Astrocyte of the cerebellum (primary cell): ENCODE measurements around the gene LMOD3.
A peak's percentile ranks its signal among the peaks of the same experiment; 100 is the strongest.

Experiments
- DNase-seq: peaks from one replicate; pipeline ENCODE4 v3.0.0-alpha.2; 2011; ENCODE audit warnings: low read depth
- H3K4me3 ChIP-seq: 2 replicates; pipeline ENCODE4 v1.5.1; 2011; ENCODE audit warnings: mild to moderate bottlenecking, low read depth, low read length, moderate library complexity
- in situ Hi-C: cut with HindIII; loops from 2 replicates; pipeline ENCODE4 v1.10.0; 2017; ENCODE audit warnings: low sequenced_read_pairs
- TF ChIP-seq, protein P1 (sequence below): IDR thresholded peaks from 2 replicates; pipeline ENCODE4 v1.5.1; 2012; ENCODE audit warnings: low read length, low read depth, moderate library complexity, mild to moderate bottlenecking; ENCODE audit errors: missing control alignments

LMOD3 gene

DNA sequence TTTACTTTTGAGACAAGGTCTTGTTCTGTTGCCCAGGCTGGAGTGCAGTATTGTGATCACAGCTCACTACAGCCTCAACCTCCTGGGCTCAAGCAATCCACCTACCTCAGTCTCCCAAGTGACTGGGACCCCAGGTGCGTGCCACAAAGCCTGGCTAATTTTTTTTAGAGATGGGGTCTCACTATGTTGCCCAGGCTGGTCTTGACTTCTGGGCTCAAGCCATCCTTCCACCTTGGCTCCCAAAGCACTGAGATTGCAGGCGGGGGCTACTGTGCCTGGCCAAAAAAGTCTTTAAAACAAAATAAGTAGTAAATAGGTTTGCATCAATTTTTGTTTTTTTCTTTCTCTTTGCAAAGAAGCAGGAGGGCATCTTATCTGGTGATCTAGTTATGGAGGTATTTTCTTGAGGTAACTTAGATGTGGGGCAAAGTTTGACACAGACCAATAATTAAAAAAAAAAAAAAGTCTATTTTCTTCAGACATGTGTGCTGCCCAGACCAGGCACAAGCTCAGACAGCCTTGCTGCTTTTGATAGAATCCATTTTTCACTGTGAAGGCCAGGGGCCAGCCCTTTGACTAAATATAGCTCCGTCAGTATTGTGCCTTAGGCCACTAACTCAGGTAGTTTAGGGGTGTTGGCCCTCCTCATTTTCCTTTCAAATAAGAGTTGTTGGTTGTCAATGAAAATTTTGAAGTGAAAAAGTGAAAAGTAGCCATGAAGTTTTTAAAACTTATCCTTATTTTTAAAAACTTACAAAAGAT lies 35.2 kb downstream of the LMOD3 start:
- no peak for DNase-seq
- in situ Hi-C loops = no loop called here
- H3K4me3 ChIP-seq = peak overlapping the region; percentile 92
- TF ChIP-seq, protein P1, sequence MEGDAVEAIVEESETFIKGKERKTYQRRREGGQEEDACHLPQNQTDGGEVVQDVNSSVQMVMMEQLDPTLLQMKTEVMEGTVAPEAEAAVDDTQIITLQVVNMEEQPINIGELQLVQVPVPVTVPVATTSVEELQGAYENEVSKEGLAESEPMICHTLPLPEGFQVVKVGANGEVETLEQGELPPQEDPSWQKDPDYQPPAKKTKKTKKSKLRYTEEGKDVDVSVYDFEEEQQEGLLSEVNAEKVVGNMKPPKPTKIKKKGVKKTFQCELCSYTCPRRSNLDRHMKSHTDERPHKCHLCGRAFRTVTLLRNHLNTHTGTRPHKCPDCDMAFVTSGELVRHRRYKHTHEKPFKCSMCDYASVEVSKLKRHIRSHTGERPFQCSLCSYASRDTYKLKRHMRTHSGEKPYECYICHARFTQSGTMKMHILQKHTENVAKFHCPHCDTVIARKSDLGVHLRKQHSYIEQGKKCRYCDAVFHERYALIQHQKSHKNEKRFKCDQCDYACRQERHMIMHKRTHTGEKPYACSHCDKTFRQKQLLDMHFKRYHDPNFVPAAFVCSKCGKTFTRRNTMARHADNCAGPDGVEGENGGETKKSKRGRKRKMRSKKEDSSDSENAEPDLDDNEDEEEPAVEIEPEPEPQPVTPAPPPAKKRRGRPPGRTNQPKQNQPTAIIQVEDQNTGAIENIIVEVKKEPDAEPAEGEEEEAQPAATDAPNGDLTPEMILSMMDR = no peak

DNA sequence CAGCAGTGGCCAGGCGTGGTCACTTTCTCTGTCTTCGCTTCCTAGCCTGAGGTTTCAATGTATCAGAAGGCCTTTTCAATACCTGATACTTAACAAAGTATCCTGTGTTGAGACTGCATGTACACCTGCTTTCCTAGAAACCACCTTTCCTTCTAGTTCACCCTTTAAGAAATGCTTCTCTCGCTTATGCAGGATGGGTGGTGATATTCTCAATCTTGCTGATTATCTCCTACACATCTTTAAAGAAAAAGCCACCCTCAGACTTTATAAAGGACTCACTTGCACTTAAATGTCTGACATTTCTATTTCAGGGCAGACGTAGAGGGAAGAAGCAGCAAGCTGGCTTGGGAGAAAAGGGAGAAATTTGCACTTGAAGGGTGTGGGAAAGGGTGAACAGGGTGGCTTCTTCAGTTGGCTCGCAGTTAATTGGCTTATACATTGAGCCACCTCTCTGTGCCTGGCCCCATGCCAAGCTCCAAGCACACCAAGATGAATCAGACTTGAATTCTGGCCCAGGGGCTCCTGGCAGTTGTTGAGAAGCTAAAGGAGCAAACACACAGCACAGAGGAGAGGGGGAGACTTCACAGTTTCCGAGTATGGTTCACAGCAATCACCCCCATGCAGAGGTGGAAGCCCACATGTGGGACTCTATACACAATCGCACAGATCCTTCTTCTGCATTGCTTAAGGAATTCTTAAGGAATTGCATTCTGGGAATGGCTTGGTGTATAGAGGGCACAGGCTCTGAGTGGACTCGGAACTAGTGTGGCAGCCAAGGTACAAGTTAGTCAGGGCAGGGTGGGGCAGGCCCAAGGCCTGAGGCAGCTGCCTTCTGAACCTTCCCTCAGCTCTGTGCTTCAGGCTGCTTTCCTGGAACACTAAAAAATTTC lies 36.3 kb downstream of the LMOD3 start:
- TF ChIP-seq, protein P1 = no peak
- DNase-seq = peak; percentile 91
- H3K4me3 ChIP-seq = peak overlapping the region; percentile 92
- in situ Hi-C loops = no loop called here

DNA sequence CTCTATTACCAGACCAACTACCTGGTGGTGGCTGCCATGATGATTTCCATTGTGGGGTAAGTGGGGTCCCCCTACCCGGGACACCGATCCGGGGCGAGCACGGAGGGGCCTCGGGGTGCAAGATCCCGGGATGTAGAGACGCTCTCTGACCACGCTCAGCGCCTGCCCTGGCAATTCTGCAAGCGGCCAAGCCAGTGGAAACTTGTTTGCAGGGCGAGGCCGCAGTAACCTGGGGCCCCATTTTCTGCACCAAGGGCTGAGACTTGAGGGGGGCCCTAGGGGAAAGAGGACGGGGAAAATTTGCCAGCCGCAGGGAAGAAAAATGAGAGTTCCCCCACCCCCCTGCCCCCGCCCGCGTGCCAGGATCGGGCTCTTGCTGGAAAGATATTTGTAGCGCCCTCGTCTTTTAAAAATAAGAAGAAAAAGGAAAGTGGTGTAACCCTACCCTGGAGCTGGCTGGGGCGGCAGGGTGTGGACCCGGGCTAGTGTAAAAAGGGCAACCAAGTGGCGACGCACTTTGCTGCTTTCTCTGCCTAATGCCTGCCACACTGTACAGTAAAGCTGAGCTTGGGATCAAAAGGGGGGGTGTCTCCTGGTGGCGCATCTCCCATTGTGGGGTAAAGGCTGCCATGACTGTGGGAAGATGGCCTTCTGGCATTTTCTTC lies 37.1 kb downstream of the LMOD3 start:
- DNase-seq = no peak
- TF ChIP-seq, protein P1 = no peak
- in situ Hi-C loops = no loop called here

DNA sequence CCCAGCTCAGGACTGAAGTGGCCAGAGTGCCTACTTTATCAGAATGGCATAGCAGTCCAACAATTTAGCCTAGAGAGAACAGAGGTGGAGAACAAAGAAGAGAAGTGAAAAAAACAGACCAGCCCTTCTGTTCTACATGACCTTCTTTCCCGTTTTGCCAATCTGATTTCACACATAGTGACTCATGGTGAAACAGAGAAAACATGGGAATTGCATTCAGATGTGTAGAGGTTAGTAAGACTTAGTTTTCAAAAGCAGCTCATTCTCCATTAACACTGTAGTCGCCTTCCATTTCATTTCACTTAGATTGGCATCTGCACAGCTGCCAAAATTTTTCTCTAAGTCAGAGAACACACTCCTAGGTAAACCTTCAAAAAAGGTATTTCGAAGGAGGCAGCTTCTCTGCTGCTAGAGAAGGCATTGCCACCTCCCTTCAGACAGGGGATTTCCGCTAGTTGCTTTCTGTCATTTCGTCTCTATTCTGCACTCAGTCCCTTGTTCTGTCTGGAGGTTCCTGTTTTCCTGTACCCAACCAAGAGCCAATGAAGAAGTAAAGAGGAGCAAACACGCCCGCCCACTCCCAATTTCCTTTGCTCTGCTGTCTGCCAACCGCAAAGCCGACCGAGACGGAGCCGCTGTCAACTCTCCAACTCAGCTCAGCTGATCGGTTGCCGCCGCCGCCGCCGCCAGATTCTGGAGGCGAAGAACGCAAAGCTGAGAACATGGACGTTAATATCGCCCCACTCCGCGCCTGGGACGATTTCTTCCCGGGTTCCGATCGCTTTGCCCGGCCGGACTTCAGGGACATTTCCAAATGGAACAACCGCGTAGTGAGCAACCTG lies 37.8 kb downstream of the LMOD3 start, which contains the start of gene ARL6IP5:
Gene ARL6IP5 (plus strand): TSS at position 612 of the 842 bp plus-strand sequence. CDS start 111 bp downstream, at position 723.
- DNase-seq = peak; percentile 90
- in situ Hi-C loops = no loop called here
- TF ChIP-seq, protein P1 = no peak
- H3K4me3 ChIP-seq = peak within 1 kb of the TSS; percentile 92

More for the DNA sequence above, 37.1 kb downstream of the LMOD3 start:
- peak overlapping the region; percentile 92 for H3K4me3 ChIP-seq

DNA sequence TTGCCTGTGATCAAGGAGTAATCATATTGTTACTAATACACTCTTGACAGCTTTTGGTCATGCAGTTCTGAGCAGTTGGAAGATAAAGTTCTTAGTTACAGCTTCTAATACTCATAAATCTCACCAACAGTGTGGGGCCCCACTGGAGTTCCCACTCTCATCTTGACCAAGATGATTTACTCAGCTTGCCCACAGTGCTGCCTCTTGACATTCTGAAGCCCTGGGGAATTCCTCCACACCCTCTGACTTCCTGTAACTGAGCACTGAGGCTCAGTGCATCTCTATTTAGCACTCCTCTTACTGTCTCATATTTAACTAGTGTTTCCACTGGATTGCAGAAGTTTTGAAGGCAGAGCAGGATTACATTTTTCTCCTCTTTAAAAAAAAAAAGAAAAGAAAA lies 39.6 kb downstream of the LMOD3 start:
- no peak for DNase-seq
- in situ Hi-C loops = no loop called here
- TF ChIP-seq, protein P1 = no peak
- H3K4me3 ChIP-seq = no peak overlapping the region
